IPS-15b (cell line): ENCODE results near the gene PCLO.
"Not testable (repeated sequence)": the region's sequence is repeated elsewhere in the genome, so short reads cannot be mapped to it uniquely, and the experiment has no call there.

ENCODE experiments used
- H3K27me3 ChIP-seq: one replicate; pipeline ENCODE4 v1.6.1; 2013; ENCODE audit warnings: low read length; ENCODE audit not compliant: control insufficient read depth, insufficient read depth
- H3K36me3 ChIP-seq: one replicate; pipeline ENCODE4 v1.6.1; 2013; ENCODE audit warnings: low read length; ENCODE audit not compliant: control insufficient read depth, insufficient read depth
- H3K4me1 ChIP-seq: one replicate; pipeline ENCODE4 v1.6.1; 2013; ENCODE audit warnings: mild to moderate bottlenecking, low read length; ENCODE audit not compliant: control insufficient read depth, insufficient read depth
- H3K4me3 ChIP-seq: one replicate; pipeline ENCODE4 v1.5.1; 2013; ENCODE audit warnings: low read depth, low read length
- H3K9ac ChIP-seq: one replicate; pipeline ENCODE4 v1.6.1; 2013; ENCODE audit warnings: low read depth, mild to moderate bottlenecking, low read length
- H3K9me3 ChIP-seq: one replicate; pipeline ENCODE4 v1.6.1; 2013; ENCODE audit warnings: mild to moderate bottlenecking, low read length; ENCODE audit not compliant: control insufficient read depth, insufficient read depth

The PCLO gene

DNA sequence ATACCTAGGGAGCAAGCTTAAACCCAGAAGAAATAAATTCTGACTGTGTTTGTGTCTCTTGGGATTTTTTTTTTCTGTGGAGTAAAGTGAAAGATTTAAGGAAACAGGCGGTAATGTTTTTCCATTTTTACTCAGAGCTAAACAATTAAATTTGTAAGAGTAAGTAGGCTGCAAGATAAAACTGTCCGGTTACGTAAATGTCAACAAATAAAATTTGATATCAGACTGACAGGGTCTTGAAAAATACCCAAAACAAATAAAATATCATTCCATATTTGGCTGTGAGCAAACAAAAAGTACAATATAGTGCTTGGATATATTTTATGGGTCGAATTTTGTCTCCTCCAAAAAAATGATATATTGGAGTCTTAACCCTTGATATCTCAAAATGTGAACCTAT lies 217.6 kb downstream of the PCLO start:
- Histone ChIP-seq H3K4me1 (no peaks in the 10 kb centered on the region), H3K27me3 (no peaks in the 10 kb centered on the region), H3K9ac (no peak overlapping the region), H3K9me3 (no peaks in the 10 kb centered on the region), H3K36me3 (no peaks in the 10 kb centered on the region), H3K4me3 (no peak overlapping the region)

DNA sequence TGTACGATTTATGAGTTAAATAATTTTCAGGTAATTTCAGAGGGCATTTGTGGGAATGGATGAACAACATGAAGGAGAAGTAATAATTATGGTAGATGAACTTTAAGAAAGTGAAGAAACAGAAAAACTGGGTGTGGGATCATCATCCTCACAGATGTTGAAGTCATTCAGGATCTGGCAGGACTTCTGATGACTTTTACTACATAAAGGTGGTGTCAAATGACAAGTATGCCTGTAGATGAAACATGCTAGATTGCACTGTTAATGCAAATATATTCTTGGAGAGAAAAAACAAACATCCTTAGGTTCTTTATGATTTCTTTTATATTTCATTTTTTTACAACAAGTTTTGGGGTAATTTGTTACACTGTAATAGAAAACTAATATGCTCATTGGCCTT lies 230.2 kb downstream of the PCLO start:
- Histone ChIP-seq H3K36me3 (no peaks in the 10 kb centered on the region), H3K4me3 (no peak overlapping the region), H3K27me3 (no peaks in the 10 kb centered on the region), H3K9me3 (no peaks in the 10 kb centered on the region), H3K9ac (no peak overlapping the region), H3K4me1 (no peaks in the 10 kb centered on the region)

DNA sequence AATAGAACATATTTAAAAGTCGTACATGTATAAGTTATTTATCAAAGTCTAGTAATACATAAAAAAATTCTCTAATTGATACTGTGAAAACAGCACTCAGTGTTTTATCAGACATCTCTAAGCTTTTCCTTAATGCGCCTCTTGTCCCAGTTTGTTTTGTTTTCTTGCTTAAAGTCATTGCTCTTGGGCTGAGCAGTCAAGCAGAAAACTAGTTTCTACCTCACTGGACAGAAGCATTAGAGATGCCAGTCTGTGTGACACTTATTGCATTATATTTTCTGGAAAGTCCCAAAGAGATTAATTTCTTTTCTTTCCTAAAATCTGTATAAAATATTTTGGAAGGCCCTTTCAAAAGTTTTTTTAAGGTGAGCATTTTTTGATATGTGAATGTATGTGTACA lies 236.2 kb downstream of the PCLO start:
- Histone ChIP-seq H3K4me1 (no peaks in the 10 kb centered on the region), H3K9ac (no peak overlapping the region), H3K27me3 (no peaks in the 10 kb centered on the region), H3K9me3 (no peaks in the 10 kb centered on the region), H3K36me3 (no peaks in the 10 kb centered on the region), H3K4me3 (no peak overlapping the region)

DNA sequence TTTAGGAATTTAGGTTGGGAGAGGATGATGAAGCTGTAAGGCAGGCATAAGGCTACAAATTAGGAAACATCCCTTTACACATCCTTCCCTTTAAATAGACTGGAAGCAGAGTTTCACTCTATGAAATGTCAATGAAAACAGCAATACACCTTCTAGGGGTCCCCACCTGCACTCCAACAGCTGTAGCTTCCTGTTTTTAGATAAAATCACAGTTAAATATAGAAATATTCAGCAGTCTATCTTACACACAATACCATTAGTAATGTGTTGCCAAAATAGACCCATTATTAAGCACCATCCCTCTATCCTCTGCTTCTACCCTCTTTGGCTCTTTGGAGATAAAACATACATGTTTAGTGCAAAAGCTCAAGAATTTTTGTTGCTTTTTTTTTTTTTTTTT lies 237.4 kb downstream of the PCLO start:
- Histone ChIP-seq H3K9ac (no peak overlapping the region), H3K36me3 (no peaks in the 10 kb centered on the region), H3K4me1 (no peaks in the 10 kb centered on the region), H3K27me3 (no peaks in the 10 kb centered on the region), H3K4me3 (no peak overlapping the region), H3K9me3 (no peaks in the 10 kb centered on the region)

DNA sequence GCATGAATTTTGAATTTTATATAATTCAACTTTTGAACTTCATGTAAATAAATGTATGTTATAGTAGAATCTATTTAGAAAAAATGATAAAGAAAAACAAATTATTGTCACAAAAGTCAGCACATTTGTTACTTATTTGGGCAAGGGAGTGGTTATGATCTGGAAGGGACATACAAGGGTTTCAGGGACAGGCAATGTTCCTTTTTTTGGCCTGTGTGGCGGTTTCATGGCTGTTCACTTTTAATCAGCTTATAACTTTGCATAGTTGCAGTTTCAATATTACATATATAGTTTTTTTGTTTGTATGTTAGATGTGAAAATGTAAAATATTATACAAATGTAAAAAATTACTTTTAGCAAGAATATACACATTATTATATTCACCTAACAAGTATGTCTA lies 256.2 kb downstream of the PCLO start:
- no peaks in the 10 kb centered on the region for H3K27me3 ChIP-seq
- H3K9ac ChIP-seq: no peak overlapping the region
- H3K36me3 ChIP-seq: no peaks in the 10 kb centered on the region
- H3K4me1 ChIP-seq: no peaks in the 10 kb centered on the region
- H3K9me3 ChIP-seq: no peaks in the 10 kb centered on the region
- no peak overlapping the region for H3K4me3 ChIP-seq

DNA sequence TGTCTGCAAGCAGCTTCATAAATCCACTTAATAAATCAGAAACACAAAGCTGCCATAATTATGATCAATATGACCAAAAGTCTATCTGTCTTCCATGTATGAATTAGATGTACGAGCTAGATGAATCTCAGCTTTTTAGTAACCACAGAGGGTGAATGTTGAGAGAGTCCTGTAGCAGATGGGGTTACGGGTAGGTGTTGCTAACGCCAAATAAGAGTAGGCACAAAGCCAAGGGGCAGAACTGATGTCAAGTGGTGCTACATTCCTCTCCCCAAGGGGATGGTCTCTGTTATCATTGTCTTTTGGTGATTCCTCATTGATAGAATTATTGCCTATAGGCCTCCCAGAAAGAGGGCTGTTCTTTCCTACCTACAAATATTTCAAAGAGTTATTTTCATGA lies 257.8 kb downstream of the PCLO start:
- Histone ChIP-seq H3K9ac (no peak overlapping the region), H3K4me3 (no peak overlapping the region), H3K27me3 (no peaks in the 10 kb centered on the region), H3K4me1 (no peaks in the 10 kb centered on the region), H3K9me3 (no peaks in the 10 kb centered on the region), H3K36me3 (no peaks in the 10 kb centered on the region)

DNA sequence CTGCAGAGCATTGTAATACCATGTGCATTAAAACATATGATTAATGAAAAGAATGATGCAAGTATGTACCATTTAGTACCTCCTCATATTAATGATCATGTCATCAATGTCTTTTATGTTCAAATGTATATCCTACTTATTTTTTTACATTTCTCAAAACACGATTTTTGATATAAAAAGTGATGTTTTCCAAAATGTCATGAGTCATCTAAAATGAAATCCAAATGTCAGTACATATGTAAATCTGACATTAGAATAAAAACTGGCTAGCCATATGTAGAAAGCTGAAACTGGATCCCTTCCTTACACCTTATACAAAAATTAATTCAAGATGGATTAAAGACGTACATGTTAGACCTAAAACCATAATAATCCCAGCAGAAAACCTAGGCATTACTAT lies 261.6 kb downstream of the PCLO start:
- not testable (repeated sequence) for H3K4me3 ChIP-seq, H3K27me3 ChIP-seq, H3K36me3 ChIP-seq, H3K9ac ChIP-seq, H3K9me3 ChIP-seq, H3K4me1 ChIP-seq

DNA sequence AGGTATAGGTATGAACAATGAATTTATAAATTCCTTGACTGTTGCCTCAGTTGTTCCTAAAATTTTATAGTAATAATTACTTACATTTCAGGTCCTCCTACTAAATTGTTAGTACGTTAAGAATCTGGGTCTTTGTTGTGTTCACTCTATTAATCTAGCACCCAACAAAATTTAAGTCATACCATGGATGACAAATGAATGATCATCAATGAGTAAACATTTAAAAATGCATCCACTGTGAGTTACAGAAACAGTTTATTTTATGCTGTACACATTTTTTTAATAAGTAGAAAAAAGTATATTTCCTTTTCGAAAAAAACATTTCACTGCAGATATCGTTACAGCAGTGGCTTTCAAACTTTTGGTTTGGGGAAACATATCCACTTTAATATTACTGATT lies 265.2 kb downstream of the PCLO start:
- H3K4me3 ChIP-seq: no peak overlapping the region
- no peaks in the 10 kb centered on the region for H3K9me3 ChIP-seq
- H3K4me1 ChIP-seq: no peaks in the 10 kb centered on the region
- no peak overlapping the region for H3K9ac ChIP-seq
- no peaks in the 10 kb centered on the region for H3K27me3 ChIP-seq
- no peaks in the 10 kb centered on the region for H3K36me3 ChIP-seq

DNA sequence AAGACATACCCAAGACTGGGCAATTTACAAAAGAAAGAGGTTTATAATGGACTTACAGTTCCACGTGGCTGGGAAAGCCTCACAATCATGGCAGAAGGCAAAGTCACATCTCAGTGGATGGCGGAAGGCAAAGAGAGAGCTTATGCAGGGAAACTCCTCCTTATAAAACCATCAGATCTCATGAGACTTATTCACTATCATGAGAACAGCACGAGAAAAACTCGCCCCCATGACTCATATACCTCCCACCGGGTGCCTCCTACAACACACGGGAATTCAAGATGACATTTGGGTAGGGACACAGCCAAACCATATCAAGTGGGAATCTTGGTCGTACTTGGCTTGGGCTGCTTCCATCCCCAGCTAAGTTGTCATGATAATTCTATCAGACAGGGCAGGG lies 268.3 kb downstream of the PCLO start:
- H3K27me3 ChIP-seq, H3K4me3 ChIP-seq, H3K9ac ChIP-seq, H3K36me3 ChIP-seq, H3K4me1 ChIP-seq, H3K9me3 ChIP-seq: not testable (repeated sequence)

DNA sequence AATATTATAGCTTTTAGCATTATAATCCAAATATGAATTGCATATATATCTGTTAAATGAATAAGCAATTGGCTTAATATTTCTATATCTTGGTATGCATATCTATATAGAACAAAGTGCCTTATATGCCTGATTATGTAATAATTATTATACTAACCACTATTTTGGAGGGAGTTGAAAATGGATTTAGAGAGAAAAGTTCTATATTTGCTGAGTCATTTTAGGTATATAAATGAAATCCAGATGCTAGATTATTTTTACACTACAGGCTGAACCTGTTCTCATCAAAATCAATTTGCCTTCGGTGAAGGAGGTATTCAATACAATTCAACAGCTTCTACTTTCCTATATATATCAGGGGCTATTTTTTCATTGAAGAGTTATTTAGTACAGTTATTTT lies 276.4 kb downstream of the PCLO start:
- Histone ChIP-seq H3K9me3 (no peaks in the 10 kb centered on the region), H3K4me1 (no peaks in the 10 kb centered on the region), H3K9ac (no peak overlapping the region), H3K27me3 (no peaks in the 10 kb centered on the region), H3K4me3 (no peak overlapping the region), H3K36me3 (no peaks in the 10 kb centered on the region)

DNA sequence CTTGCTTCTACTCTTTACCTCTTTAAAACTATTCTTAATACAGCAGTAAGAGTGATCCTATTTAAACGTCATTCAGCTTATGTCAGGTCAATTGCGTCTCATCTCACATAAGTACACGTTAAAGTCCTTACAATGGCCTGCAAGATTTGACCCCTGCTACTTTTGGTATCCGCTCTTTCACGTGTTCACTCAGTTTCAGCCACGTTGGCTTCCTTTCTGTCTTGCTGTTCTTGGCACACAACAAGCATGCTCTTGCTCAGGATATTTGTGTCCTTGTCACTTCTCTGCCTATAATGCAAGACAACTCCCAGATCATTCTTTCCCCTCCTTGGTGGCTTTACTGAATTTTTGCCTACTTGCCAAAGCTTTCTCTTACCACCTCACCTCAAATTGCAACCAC lies 296.8 kb downstream of the PCLO start:
- Histone ChIP-seq H3K36me3 (no peaks in the 10 kb centered on the region), H3K9ac (no peak overlapping the region), H3K4me3 (no peak overlapping the region), H3K4me1 (no peaks in the 10 kb centered on the region), H3K9me3 (no peaks in the 10 kb centered on the region), H3K27me3 (no peaks in the 10 kb centered on the region)

DNA sequence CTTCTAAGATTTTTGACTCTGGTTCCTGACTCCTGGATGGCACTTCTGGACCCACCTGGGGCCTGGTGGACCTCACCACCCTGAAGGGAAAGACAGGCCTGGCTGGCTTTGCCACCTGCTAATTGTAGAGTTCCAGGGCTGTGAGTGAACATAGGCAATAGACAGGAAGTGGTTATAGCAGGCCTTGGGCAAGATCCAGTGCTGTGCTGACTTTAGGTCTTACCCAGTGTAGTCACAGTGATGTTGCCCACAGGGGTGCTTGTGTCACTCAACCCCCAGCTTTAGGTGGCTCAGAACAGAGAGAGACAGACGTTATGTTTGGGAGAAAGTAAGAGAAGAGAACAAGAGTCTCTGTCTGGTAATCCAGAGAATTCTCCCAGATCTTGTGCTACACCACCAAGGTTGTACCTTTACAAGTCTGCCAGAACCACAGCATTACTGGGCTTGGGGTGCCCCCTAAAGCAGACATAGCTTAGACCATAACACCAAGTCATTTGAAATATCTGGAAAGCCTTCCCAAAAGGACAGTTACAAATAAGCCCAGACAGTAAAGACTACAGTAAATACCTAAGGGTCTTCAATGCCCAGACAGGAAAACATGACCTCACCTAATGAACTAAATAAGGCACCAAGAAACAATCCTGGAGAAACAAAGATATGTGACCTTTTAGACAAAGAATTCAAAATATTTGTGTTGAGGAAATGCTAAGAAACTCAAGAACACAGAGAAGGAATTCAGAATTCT lies 303.4 kb downstream of the PCLO start:
- H3K36me3 ChIP-seq: no peaks in the 10 kb centered on the region
- no peak overlapping the region for H3K9ac ChIP-seq
- no peaks in the 10 kb centered on the region for H3K9me3 ChIP-seq
- no peak overlapping the region for H3K4me3 ChIP-seq
- no peaks in the 10 kb centered on the region for H3K27me3 ChIP-seq
- H3K4me1 ChIP-seq: no peaks in the 10 kb centered on the region
